Stimulated activated CD8-positive, alpha-beta memory T cell treated with anti-CD3 and anti-CD28 coated beads, Interleukin-12 subunit alpha, Interleukin-12 subunit beta, amount 100 ng/mL, for 4 hours (primary cell): ENCODE data around the gene ZFAND3.

Experiments
- DNase-seq: peaks from one replicate; pipeline ENCODE4 v3.0.0-alpha.2; 2020; ENCODE audit warnings: low read depth

ZFAND3 gene

GRCh38 chr6:38170666-38171355 lies 351.3 kb downstream of the ZFAND3 start:
- no peak for DNase-seq

DNA sequence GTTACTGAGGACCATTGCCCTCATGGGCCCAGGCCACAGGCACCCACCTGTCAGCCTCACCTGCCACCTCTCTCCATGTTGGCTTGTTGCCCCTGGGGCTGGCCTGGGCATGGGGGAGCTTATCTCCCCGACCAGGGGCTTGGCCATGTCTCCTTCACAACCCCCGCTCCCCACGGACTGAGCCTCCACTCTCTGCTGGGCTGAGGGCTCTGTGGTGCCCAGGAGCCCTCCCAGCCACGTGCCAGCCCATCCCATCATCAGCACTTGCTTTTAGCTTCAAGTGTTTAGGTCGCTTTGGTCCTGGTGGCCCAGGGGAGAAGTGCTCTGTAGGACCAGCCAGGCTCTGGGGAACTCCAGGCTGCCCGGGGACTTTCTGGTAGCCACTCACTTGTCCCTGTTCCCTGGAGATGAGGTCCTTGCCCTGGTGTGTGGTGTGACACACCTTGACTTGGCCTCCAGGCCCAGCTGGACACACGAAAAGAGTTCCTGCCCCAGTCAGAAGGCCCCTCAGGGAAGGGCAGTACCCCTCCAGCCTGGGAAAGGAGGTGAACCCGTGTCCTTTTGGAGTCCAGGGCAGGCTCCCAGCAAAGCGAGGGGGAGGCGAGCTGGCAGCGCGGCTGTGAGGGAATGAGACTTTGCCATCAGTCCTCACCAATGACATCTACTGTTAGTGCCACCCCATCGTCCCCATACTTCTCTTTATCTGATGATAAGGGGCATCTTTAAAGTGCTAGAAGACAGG lies 352.6 kb downstream of the ZFAND3 start:
- DNase-seq, result no peak

DNA sequence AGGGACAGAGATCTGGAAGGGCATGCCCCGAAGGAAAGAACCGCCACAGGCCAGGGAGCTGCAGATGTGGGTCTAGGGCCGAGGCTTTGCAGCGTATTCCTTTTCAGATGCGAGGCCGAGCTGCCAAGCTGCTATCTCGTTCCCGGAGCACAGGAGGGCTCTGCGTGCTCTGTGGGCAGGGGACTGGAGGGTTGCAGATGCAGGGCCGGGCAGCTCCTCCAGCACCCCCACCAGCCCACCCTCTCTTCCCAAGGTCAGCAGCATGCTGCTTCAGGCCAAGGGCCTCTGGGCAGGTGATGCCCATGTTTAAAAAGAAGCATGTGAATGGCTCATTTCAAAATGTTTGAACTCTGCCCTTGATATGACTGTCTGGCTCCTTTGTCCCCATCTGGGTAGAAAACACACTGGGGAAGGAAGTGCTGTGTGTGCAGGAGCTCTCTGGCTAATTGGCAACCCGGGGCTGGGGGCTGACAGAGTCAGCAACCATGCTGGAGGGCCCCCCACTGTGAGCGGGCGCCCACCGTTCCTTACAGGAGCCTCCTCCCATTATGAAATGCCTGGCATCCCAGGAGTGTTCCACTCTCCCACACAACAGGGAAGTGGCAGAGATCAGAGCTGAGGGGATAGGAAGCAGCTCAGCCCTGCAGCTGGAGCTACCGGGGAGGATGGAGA lies 353.3 kb downstream of the ZFAND3 start:
- no peak for DNase-seq

- no peak for DNase-seq
These were observed 354.4 kb downstream of the ZFAND3 start for GRCh38 chr6:38173909-38174308.

DNA sequence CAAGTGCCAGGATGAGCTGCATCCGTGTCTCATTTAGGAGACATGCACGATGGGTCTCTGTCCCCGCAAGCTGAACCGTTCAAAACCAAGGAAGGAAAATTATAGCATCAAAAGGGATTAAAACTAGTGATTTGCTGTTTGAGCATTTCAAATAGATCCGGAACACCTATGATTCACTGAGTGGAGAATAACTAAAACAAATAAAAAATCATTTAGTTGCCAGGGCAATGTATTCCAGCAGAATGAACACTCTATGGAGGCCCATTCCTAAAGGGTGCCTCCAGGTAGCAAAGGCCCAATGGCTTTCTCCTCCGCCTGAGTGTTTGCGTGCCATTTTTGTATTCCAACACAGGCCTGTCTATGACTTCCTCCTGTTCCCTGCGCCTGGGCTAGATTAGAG lies 354.8 kb downstream of the ZFAND3 start:
- DNase-seq, result no peak

DNA sequence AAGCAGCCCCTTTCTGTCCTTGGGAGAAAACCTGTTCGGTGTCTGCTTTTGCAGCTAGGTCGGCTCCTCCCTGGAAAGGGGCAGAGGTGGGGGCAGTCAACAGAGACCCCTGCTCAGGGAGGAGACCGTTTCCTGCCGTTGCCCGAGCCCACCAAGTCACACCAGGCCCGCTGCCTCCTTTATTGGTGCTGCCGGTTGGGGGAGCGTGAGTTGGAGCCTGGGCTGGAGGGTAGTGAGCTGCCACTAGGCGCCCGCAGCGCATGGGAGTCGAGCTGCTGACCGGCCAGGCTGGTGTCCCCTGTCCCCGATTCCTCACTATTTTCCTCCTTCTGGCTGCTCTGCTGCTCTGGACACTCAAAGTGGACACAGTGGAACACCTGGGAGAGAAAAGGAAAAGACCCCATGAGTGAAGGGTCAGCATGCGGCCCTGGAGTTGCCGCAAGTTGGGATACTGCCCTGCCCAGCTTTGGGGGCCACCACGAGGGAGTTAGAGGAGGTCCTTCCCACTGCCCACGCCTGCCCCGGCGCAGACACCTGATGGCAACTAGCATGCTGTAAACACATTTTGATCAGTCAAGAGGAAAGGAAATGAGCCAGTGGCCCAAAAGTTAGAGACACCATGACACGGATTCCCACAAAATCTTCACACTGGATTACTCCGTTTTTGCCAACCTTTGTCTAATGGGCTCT lies 355.4 kb downstream of the ZFAND3 start:
- DNase-seq, result no peak

GRCh38 chr6:38175786-38176185 lies 356.3 kb downstream of the ZFAND3 start:
- DNase-seq, result no peak

DNA sequence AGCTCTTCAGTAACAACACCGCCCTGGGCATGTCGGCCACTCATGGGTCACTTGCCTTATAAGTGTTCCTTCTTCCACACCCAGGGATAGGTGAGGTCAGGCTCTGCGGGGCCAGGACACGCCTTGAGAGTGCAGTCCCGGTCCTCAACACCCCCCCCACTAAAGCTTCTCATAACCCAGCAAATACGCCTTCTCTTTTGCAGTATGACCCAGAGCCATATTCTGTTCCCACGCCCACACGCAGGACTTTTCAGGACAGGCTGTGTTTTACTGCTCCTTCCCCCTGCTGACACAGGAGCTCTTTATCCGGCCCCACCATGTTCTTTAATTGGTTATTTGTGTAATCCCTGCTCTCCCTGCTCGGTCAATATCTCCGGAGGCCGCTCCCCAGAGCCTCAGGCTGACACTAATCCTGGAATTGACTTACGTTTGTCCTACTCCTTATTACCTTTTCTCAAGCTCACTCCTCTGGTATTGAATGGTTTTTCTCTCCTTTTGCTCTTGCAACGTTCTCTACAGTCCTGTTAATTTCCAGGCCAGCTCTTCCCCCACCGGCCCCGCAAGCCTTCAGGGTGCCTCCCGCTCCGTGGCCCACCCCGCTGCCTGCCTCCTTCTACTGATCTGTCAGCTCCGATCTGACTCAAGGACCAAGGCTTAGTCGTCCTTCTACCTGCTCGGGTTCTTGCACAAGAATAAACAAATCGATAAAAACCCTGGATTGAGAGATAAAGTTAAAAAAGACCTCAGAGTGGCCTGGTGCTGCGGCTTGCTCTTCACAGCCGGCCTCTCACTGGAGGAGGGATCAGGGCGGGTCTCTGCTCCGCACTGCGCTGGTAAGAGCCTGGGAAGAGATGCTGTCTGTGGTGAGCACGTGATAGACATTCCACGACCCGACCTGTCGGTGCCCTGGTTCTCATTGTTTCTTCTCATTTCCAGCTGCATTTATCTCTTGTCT lies 357.5 kb downstream of the ZFAND3 start:
- no peak for DNase-seq

DNA sequence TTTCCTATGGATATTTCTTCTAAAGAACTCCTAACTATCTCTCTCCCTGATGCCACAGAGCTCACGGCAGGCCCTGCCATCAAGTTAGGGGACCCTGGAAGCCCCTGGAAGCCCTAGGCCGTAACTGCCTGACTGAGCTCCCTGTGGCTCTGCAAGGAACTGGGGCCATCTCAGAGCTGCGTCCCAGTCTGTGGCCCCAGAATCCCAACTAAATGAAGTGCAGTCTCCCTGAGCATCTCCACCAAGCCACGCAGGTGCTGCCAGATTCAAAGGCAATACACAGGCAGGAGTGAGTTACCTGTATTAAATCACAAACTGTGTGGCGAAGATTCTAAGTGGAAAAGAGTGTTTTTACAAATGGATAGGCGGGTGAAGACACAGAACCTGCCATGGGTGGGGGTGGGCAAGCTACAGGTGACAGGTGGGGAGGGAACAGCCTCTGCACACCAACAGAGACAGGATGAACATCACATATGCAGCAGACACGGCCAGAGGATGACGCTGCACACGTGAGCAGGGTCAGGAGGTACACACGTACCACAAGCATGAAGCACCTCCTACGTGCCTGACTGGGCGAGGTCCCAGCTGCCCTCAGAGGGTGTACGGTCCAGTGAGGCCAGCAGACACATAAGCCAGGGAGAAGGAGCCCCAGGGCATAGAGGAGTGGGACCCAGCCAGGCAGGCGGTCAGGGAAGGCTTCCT lies 358.5 kb downstream of the ZFAND3 start:
- no peak for DNase-seq

DNA sequence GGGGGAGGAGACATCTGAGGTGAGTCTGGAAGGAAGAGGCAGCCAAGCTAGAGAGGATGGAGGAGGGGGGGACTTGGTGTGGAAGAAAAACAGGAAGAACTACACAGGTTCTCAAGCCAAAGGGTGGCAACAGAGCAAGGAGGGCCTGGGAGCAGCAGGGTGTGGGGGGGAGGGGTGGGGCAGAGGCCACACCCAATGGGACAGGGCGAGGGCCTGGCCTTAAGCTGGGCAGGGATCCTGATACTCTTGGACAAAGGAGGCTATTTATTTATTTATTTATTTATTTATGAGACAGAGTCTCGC lies 359.0 kb downstream of the ZFAND3 start:
- DNase-seq, result no peak

- DNase-seq, result no peak
These were observed 359.8 kb downstream of the ZFAND3 start for GRCh38 chr6:38179300-38179699.

DNA sequence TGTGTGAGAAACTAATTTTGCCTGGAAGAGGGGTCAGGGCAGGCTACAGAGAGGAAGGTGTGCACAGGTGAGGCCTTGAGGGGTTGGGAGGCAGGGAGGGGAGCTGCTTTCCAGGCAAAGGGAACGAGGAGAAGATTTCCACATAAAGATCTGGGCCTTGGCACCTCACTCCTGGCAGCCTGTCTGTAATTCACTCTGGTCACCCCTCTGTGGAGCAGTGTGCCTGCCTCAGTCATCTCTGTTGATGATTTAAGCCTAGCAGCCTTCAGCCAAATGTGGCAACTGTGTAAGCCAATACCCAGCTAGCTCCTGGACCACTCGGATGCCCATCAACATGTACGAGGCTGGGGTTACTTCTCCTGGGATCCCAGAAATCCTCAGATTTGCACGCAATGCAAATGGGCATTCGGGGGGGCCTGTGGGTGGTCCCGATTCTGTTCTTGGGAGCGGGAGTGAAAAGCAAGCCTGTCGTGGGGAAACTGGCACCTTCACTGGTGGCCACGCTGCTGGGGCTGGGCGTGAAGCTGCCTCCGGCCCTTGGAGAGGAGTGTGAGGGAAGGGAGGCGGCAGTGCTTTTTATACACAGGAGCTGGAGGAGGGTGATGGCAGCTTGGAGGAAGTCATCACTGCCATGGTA lies 360.4 kb downstream of the ZFAND3 start:
- DNase-seq, result no peak

DNA sequence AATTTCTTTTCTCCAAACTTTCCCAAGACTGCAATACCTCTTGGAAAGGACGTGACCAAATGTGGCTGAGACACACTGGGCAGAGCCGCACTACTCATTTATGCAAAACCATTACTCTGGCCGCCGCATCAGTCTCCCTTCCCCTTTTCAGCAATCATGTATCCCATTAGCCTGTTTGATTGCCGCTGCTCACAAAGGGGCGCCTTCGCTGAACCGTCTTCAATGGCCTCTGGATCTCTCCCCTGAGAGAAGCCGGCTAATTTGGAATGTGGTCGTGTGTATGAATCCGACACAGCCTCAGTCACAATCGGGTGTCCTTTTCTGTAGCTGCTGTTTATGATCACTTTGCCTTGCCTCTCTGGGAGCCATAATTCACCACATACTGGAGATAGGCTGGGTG lies 361.1 kb downstream of the ZFAND3 start:
- no peak for DNase-seq

GRCh38 chr6:38182426-38182825 lies 362.9 kb downstream of the ZFAND3 start:
- DNase-seq, result no peak

DNA sequence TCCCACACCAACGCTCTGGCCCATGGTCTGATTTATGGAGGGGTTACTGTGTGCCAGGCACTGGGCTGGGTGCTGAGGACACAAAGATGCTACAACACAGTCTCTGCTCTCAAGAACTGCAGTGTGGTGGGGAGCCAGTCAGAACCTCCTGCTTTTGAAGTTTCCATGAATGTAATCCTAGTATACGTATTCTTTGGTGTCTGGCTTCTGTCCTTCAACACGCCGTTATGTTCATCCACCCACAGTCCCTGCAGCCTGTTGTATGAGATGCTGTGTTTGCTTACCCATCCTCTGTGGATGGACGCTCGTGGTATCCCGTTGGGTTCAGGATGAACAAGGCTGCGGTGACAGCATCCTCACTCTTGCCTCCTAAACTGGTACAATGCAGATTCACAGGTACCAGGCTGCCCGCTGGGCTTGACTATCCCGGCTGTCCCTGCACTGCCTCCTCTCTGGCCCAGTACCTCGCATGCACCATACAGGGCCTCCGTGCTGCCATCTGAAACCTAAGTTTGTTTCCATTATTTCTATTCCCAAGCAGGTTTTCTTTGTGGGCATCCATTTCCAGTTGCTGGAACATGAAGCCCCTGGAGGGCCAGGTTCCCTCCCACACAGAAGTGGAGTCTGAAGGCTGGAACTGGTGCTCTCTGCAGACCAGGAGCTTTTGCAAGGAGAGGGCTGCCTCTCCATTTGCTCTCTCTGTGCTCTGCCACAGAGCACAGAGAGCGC lies 364.5 kb downstream of the ZFAND3 start:
- no peak for DNase-seq

DNA sequence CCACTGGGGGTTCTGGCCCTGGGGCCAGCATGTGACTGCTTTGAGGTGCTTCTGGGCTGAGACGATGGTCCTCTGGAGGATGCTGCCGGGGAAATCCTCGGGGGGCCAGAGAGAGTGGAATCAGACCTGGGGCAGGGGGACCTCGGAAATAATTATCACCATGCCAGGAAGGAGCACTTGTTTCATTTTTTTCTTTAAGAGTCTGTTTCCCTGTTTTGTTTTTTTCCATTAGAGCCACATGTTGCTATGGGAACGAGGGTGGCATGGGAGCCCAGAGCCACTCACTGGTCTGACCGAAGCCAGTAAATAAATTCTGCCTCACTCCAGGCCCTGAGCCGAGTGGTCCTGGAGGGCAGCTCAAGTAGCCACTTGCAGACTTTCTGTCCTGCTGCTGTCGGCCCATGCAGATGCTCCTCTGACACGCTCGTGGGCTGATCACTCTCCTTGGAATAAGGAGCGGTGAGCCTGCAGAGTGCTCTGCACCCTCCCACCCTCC lies 365.1 kb downstream of the ZFAND3 start:
- DNase-seq, result no peak

DNA sequence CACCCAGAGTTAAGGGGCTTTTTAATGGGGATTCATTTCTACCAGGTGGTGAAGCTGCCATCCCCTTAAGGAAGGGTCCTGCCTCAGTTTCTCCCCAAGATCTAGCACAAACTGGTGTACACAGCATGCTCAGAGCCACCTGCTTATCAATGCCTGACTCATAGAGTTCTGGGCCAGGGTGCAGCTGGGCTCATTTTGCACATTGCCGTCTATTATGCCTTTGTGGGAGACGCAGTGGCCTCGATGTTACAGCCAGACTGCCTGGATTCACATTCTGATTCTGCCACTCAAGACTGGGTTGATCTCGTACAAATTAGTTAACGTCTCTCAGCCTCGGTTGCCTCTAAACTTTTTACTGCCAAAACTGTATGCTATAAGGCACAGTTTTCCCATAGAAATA lies 365.7 kb downstream of the ZFAND3 start:
- DNase-seq, result no peak

- DNase-seq, result no peak
These were observed 366.2 kb downstream of the ZFAND3 start for GRCh38 chr6:38185752-38186151.

DNA sequence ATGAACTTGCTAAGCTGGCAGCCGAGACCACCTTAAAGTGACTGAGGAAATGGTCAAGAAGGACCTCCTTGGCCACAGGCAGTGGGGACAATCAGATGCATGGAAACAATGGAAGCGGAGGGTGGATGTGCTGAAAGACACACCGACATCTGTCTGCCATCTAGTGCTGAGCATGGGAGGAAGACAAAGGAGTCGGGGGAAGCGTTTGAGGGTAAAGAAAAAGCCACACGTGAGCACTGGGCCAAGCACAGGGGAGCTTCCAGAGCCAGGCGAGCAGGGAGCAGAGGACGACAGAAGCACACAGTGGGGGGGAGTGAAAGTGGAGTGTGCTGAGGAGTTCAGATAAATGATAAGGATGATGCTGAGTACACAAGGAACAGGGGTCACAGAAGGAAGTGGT lies 367.8 kb downstream of the ZFAND3 start:
- no peak for DNase-seq
